HG02970 (cell line): ENCODE results near the gene GULP1.
"Not testable (repeated sequence)": the region's sequence is repeated elsewhere in the genome, so short reads cannot be mapped to it uniquely, and the experiment has no call there.

Source experiments
- ATAC-seq: cut with Tn5 transposase; IDR thresholded peaks from one replicate; pipeline ENCODE4 v1.9.1; 2021; ENCODE audit warnings: mild to moderate bottlenecking, moderate library complexity, moderate number of reproducible peaks; ENCODE audit not compliant: unreplicated experiment, low FRiP score

GULP1 gene, protein sequence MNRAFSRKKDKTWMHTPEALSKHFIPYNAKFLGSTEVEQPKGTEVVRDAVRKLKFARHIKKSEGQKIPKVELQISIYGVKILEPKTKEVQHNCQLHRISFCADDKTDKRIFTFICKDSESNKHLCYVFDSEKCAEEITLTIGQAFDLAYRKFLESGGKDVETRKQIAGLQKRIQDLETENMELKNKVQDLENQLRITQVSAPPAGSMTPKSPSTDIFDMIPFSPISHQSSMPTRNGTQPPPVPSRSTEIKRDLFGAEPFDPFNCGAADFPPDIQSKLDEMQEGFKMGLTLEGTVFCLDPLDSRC

DNA sequence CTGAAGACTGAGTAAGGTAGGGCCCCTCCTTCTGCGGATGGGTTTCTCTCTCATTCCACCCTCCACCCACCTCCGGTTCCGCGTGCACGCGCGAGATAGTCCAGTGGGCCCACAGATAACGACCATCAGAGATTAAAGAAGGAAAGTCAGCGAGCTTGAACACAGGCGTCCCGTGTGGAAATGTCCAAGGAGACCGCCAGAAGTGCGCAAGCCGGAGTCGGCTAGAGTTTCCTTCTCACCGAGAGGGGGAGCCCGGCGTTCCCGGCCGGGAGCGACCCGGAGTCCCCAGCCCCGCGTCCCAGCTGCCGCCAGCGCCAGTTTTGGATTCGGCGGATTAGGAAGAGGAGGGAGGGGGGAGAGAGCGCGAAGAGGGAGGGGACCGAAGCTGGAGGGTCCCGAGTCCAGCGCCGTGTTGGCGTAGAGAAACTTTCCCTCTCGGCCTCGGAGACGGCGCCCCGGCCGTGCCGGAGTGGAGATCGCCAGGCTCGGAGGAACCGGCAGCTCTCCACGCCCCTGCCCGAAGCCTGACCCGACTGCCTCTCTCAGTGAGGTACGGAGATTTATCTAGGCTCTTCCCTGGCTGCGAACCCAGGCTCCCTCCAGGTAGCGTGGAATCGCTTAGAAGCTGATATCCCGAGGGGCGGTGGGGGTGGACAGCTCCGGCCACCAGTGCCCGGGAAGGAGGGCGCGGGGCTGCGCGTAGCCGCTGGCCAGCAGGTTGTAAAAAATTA is at the start of gene GULP1:
GULP1 (plus strand) TSS at position 258 of the 731 bp plus-strand sequence. CDS start 185,829 bp downstream, outside the sequence.
- ATAC-seq, result no peak

DNA sequence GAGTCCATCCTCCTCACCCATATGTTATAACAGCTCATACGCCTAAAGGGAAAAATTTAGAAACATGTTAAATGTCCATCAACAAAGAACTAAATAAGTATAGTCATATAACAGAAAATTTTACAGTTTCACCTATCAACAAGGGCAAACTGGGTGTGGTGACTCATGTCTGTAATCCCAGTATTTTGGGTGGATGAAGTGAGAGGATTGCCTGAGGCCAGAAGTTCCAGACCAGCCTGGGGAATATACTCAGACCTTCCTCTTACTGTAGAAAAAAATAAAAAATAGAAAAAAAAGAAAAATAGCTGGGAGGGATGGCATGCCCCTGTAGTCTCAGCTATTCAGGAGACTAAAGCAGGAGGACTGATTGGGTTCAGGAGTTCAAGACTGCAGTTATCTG is 48.3 kb upstream of the GULP1 start:
- no peak for ATAC-seq

DNA sequence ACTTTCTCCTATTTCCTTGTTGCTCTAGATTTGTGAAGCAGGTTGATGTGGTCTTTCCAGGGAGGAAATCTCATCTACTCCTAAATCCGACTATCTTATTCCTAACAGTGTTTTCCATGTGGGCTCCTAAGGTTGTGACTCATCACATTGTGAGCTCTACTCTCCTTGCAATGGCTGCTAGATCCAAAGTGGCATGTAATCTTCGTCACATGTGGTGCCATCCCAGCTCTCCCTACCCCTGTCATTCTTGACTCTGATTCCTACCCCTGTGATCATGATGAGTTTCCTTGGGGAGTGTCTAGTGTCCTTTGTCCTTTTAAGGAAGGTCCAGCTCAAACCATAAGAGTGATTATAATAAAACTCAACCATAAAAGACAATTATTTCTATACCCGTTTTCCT is 47.3 kb upstream of the GULP1 start:
- no peak for ATAC-seq

DNA sequence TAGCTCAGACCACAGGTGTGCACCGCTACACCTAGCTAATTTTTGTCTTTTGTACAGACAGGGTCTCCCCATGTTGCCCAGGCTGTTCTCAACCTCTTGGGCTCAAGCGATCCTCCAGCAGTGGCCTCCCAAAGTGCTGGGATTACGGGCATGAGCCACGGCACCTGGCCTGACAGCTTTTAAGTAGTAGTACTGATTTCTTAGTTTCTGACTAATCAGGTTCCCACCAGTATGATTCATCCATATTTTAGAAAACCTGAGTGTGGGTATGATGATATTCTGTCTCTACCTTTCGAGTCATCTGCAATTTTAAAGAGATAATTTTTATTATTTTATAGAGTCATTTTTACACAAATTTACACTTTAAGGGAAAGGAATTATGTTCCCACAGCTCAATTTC is 46.4 kb upstream of the GULP1 start:
- no peak for ATAC-seq

DNA sequence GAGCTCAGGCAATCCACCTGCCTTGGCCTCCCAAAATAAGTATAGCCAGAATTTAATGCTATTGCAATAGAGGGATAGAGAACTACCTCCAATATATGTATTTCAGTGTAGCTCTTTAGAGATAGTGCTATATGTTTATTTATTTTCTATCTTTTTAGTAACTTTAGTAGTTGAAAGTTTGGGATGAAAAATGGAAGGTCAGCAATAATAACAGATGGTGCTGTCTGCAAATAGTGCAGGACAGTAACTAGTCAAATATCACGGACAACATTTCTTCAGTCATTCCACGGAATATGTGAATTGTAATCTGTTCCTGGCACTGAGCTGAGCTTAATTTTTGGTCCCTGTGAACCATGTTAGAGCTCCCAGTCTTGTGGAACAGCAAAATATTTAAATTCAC is 43.2 kb upstream of the GULP1 start:
- ATAC-seq, result no peak

DNA sequence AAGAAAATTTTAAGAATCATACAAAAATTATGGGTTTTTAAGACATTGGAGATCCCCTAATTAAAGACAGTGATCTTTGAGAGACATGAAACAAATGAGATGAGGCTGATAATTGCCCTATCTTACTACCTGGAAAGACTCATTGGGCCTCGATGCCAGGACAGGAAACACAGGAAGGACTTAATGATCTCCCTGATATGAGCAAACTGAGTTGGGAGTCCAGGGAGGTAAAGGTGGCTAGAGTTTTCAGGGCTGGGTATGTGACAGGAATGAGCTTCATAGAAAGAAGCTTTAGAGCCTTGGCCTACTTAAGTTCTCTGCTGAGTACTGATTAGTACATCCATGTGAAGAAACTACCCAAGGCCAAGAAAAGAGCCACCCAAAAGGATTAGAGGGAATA is 40.6 kb upstream of the GULP1 start:
- no peak for ATAC-seq

DNA sequence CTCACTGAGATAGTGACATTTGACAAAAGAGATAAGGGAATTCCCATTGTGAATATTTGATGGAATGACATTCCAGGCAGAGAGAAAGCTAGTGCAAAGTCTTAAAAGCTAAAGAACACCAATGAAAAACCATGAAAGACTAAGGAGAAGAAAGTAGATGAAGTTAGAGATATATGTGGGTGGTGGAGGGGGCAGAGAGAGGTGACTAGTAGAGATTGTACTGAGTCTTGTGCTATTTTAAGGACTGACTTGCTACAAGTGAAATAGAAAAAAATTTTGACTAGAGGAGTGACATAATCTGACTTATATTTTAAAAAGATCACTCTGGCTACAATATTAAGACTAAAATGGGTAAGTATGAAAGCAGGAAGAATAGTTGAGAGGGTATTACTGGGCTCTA is 35.3 kb upstream of the GULP1 start:
- no peak for ATAC-seq

DNA sequence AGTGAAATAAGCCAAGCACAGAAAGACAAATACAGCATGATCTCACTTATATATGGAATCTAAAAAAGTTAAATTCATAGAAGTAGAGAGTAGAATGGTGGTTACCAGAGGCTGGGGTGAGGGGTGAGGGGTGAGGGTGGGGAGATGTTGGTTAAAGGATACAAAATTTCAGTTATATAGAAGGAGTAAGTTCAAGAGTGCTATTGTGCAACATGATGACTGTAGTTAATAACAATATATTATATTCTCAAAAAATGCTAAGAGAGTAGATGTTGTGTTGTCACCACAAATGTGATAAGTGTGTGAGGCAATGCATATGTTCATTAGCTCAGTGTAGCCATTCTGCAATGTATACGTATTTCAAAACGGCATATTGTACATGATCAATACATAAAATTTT is 26.4 kb upstream of the GULP1 start:
- no peak for ATAC-seq

DNA sequence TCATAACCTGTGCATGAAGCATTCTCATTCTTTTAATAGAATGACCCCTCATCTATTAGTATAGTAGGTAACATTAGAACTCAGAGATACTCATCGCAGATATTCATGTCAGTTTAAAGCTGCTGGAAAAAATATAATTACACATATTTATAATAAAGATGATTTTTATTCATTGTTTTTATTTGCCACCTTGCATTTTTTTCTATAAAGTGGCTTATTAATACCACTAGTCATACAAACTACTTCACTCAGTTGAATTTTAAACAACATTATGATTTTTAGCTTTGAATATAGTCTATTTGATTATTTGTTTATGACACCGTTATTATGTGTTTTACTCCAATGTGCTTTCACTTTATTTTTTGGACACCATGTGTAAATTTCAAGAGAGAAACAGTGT is 23.9 kb upstream of the GULP1 start:
- no peak for ATAC-seq

DNA sequence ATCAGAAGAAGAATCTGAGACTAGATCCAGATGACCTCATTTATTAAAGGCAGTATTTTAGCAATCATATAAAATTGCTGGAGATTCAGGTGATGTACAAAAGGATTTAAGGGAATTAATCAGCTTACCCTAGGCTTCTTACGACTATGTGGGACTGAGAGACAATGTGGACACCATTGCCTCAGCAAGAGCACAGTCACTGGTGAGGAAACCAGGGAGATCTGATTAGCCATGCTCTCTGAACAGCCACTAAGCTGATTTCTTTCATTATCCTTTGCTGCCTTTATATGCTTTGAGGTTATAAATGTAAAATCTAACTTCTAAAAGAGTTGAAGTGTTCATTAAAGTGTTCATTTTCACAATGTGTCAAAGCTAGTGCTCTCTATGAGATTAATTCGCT is 22.7 kb upstream of the GULP1 start:
- no peak for ATAC-seq

DNA sequence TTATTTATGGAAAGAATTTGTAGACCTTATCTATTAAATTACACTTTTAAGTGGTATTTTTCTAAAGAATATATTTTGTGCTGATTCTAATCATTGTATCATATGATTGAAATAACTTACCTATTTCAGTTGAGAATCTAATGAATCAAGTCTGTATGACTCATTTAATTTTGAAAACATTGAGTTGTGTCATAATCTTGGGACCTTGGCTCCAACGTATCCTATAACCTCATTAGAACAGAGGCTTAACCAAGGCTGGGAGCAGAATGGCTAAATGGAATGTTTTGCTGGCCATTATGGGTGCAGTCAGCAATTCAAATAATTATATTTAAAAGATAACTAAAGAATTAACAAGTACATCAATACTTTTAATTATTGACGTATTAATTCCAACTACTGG is 19.6 kb upstream of the GULP1 start:
- no peak for ATAC-seq

DNA sequence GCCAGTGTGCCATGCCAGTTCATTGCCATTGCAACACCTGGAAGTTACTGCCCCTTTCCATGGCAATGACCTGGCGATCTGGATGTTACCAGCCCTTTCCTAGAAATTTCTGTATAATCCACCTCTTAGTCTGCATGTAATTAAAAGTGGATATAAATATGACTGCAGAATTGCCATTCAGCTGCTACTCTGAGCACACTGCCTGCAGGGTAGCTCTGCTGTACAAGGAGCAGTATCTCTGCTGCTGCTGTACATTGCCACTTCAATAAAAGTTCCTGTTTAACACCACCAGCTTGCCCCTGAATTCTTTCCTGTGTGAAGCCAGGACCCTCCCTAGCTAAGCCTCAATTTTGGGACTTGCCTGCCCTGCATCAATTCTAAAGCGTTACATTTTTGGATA is 17.4 kb upstream of the GULP1 start:
- no peak for ATAC-seq

DNA sequence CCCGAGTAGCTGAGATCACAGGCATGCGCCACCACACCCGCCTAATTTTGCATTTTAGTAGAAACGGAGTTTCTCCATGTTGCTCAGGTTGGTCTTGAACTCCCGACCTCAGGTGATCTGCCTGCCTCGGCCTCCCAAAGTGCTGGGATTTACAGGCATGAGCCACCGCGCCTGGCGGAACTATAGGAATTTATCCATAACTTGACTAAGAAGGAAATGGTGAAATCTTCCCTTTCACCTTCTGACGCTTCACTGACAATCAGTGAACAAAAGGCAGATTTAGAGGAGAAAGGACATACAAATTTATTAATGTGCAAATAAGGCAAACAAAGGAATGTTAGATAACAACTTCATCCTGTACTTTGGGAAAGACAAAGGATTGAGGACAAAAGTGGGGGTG is 15.4 kb upstream of the GULP1 start:
- ATAC-seq, result no peak

DNA sequence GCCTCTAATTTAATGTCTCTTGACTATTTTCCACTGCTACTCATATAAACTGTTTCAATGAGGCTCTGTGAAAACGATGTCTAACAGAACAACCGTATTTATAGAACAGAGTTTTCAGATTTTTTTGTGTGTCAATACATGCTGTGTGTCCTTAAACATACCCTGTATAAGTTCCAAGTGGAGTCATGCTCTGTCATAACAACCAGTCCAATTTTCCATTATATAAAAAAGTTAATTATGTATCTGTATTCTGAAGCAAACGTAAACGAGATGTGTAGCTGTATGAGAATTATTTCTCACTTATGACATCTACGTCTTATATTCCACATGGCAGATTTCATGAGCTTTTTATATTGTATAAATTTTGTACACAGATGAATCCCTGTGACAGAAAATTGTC is 13.9 kb upstream of the GULP1 start:
- ATAC-seq, result no peak

DNA sequence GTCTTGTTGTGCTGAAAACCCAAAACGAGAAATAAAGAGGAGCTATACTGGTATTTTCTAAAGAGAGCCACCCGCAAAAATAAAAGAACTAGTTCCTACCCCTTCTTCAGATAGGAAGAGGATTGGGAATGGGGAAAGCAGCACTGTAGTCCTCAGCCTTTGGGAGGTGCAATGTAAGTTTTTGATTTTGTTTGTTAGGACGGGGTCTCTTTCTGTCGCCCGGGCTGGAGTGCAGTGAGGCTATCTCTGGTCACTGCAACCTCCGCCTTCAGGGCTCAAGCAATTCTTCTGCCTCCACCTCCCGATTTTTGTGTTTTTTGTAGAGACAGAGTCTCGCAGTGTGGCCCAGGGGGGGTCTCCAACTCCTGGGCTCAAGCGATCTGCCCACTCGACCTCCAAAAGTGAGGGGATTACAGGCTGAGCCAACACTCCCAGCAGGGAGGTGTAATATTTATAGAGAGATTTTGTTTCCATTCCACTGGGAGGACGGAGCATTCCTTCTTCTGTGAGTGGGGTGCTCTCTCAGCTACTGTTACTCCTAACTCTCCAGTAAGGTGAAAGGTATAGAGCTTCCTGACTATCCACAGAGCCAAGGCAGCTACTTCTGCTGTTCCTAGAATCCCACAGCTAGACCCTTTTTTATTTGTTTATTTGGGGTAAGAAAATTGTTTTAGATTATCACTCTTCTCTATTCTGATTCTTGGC is 13.1 kb upstream of the GULP1 start:
- ATAC-seq, result no peak

DNA sequence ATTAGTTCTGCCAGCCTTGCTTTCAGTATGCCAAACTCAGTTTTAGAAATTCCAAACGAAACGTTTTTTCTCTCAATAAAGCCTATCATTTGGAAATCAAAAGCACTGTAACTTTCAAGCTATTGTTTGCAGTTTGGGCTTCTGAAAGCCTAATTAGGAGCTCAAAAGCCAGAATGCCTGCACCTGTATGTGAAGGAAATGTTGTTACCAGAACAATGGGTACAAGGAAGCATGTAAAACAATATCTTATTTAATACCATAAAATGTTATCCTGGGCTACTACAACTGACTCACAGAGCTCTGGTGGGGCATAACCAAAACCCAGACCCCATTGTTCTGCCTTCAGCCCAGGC is 12.6 kb upstream of the GULP1 start:
- ATAC-seq, result no peak

DNA sequence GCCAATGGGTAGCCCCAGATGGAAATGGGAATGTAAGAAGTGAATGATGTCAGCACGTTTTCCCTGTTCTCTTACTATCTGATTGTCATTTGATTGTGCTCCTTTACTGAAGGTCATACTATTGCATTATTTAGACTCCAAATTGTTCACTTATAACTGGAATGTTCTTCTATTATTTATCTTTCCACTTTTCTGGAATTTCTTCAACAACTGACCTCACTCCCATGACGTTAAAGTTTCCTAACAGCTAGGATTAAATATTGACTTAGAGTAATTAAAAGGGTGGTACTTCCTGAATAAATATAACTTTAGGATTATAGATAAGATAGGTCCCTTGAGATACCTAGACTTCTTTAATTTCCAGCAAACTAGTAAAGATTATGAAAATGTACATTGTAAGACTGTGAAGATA is 10.9 kb upstream of the GULP1 start:
- no peak for ATAC-seq

DNA sequence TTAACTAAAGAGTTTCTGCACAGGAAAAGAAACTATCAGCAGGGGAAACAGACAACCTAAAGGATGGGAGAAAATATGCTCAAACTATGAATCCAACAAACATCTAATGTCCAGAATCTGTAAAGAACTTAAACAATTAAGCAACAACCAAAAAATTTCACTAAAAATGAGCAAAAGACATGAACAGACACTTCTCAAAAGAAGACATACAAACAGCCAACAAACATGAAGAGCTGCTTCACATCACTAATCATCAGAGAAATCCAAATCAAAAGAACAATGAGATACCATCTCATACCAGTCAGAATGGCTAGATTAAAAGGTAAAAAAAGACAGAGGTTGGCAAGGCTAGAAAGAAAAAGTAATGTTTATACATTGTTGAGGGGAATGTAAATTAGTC is 8.8 kb upstream of the GULP1 start:
- ATAC-seq, result no peak

DNA sequence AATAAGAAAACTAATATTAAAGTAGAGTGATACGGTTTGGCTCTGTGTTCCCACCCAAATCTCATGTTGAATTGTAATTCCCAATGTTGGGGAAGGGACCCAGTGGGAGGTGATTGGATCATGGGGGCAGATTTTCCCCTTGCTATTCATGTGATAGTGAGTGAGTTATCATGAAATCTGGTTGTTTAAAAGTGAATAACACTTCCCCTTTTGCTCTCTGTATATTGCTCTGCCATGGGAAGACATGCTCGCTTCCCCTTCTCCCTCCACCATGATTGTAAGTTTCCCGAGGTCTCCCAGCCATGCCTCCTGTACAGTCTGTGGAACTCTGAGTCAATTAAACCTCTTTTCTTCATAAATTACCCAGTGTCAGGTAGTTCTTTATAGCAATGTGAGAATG is 7.4 kb upstream of the GULP1 start:
- ATAC-seq, result not testable (repeated sequence)

DNA sequence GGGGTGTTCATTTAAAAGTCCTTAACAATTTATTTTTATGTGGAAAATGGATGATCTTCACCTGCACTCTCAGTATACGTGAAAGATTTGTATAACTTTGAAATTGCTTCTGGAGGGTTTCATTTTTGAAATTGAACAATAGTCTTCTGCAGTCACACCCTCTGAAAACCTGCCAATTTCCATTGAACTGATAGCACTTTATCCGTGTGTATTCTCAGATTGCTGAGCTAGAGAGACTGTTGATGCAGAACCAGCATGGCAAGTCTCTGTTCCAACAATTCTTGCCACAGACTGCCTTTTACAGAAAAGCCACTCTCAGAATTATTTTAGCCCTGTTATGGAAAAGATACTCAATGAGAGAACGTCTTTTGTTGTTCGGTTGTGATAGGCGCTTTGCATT is 6.6 kb upstream of the GULP1 start:
- ATAC-seq, result no peak

DNA sequence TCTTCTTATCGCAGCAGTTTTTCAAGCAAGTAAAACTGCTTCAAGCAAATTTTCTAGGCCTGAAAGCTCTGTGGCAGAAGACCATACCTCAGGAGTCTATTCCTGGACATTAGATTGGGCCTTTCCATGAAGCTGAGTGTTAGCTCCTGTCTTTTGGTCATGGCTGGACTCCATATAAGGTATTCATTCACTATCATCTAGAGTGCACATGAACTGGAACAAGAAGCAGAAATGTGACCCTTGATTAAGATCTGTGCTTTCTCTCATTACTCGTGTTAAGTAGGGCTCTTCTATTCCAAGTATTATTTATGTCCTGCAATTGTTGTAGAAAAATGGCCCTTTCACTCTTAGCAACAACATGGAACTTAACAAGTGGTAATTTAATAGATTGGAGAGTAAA is 5.9 kb upstream of the GULP1 start:
- ATAC-seq, result no peak

DNA sequence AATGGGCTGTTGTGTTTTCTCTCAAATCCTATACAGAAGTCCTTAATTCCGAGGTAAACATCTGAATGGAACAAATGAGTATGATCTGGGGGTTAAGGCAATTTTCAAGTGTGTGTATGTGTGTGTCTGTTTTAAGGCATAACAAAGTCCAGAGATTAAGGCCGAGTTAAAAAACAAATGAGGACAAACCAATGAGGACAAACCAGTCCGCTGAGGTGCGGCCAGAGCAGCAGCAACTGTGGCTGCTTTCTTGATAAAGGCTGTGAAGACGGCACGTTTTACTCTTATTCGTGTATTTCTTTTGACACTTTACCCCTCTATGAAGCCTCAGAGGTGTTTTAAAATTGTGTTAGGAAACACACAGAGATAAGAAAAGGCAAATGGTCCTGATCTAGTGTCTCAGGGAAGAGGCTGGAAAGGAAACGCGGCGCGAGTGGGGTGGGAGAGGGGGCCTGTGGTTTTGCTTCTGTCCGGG is 495 bp upstream of the GULP1 start:
- no peak for ATAC-seq
